NT2/D1 (cell line): ENCODE data around the gene ZSCAN31.

Experiments
- DNase-seq: peaks from one replicate; pipeline ENCODE4 v3.0.0-alpha.2; 2011; ENCODE audit warnings: low read depth, low spot score
- H3K27me3 ChIP-seq: 2 replicates; pipeline ENCODE4 v1.6.0; 2011; ENCODE audit warnings: mild to moderate bottlenecking; ENCODE audit not compliant: insufficient read length, insufficient read depth
- H3K36me3 ChIP-seq: 2 replicates; pipeline ENCODE4 v1.6.1; 2011; ENCODE audit warnings: mild to moderate bottlenecking, low read length, mixed read lengths; ENCODE audit not compliant: insufficient read depth, insufficient read length
- H3K4me1 ChIP-seq: 2 replicates; pipeline ENCODE4 v1.5.1; 2011; ENCODE audit not compliant: insufficient read depth, insufficient read length
- H3K4me3 ChIP-seq: 2 replicates; pipeline ENCODE4 v1.5.1; 2011; ENCODE audit warnings: low read depth; ENCODE audit not compliant: insufficient read length
- H3K9ac ChIP-seq: 2 replicates; pipeline ENCODE4 v1.6.0; 2011; ENCODE audit warnings: low read depth; ENCODE audit not compliant: insufficient read length
- H3K9me3 ChIP-seq: 2 replicates; pipeline ENCODE4 v1.5.1; 2011; ENCODE audit warnings: mild to moderate bottlenecking, low read length; ENCODE audit not compliant: insufficient read depth
- SUZ12 ChIP-seq: IDR thresholded peaks from 2 replicates; pipeline ENCODE4 v1.6.1; 2011; ENCODE audit not compliant: insufficient read length, insufficient read depth; ENCODE audit errors: extremely low read depth
- YY1 ChIP-seq: IDR thresholded peaks from 2 replicates; pipeline ENCODE4 v1.6.1; 2011; ENCODE audit not compliant: insufficient read length, insufficient read depth
- ZNF274 ChIP-seq: IDR thresholded peaks from 2 replicates; pipeline ENCODE4 v1.6.1; 2011; ENCODE audit warnings: mild to moderate bottlenecking, low read depth, low read length

The ZSCAN31 gene

DNA sequence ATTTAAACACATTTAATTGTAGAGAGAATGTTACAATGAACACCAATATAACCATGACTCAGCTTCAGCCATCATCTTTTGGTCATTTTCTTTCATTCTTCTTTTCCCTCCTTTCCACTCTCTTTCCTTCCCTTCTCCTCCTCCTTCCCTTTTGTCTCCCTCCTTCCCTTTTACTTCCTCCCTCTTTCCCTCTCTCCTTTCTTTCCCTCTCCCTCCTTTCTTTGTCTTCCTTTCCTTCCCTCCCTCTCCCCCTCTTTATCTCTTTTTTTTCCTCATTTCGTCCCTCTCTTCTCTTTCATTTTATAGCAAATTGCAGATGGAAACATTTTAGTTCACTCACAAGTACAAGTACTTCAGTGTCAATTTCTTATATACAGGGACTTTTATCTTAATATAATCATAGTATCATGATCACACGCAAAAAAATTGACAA, 15.6 kb upstream of the ZSCAN31 start:
- TF ChIP-seq ZNF274 (no peak), SUZ12 (no peak), YY1 (no peak)
- H3K9me3 ChIP-seq: peaks cover 10% of the 10 kb centered on the region; the same call in 1 of the 2 replicates
- H3K27me3 ChIP-seq: no peaks in the 10 kb centered on the region
- H3K36me3 ChIP-seq: peaks cover 13% of the 10 kb centered on the region
- no peak overlapping the region for H3K9ac ChIP-seq
- no peaks in the 10 kb centered on the region for H3K4me1 ChIP-seq
- H3K4me3 ChIP-seq: no peak overlapping the region
- no peak for DNase-seq

DNA sequence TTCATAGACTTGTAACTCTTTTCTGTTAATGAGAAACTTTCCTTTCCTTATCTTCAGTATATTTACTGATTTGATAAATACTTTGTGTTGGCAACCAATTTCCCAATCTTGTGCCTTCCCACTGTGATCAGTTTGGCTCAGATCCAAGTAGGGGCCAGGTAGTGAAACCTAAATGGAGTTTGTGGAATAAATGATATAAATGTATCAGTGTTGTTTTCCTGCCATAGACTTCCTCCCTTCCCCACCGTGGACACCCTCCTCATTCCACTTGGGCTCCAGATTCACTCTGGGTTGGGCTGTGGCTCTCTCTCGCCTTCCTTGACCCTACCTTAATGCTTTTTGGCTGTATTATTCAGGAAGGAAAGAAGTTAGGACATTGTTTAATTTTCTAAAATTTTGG, 15.1 kb upstream of the ZSCAN31 start:
- H3K4me3 ChIP-seq: no peak overlapping the region
- TF ChIP-seq ZNF274 (no peak), SUZ12 (no peak), YY1 (no peak)
- no peak overlapping the region for H3K9ac ChIP-seq
- H3K4me1 ChIP-seq: no peaks in the 10 kb centered on the region
- H3K27me3 ChIP-seq: no peaks in the 10 kb centered on the region
- H3K36me3 ChIP-seq: peaks cover 13% of the 10 kb centered on the region
- peaks cover 10% of the 10 kb centered on the region; the same call in 1 of the 2 replicates for H3K9me3 ChIP-seq
- no peak for DNase-seq

DNA sequence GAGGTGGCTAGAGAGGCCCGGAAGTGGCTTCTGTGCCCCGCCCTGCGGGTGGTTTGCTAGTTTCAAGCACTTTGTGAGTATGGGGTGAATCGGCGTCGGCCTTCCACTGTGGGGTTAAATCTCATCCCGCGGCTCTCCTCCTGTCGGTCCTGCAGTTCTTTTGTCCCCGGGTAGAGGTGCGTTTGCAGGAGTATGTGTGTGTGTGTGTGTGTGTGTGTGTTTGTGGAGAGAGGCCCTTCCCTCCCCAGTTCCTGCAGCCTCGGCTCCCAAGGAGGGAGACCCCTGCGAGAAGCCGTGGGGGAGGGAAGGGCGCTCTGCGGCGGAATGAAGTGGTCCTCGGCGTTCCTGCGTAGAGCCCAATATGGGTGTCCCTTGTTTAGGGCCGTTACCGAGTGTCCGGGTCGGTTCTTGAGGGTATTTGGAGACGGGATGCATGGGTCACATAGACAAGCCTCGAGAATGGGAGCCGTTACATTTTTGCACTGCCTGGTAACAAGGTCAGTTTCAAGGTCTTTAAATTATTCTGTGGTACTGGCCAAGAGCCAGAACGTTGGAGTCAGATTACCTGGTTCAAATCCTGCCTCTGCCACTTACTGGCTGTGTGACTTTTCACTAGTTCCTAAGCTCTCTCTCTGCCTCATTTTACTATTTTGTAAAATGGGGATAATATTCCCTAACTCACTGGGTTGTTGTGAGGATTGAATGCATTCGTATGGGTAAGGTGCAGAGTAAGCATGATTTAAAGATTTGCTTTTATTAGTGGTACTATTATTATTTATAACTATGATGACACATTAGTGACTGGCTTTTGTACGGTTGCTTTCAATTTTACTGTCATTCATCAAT, 14.2 kb upstream of the ZSCAN31 start, which contains the start of gene ZKSCAN3:
TSS of gene ZKSCAN3 (plus strand) at position 56 of the 846 bp plus-strand sequence. CDS start 9,640 bp downstream, outside the sequence.
- Histone ChIP-seq H3K36me3 (peaks cover 13% of the 10 kb centered on the region), H3K27me3 (no peaks in the 10 kb centered on the region), H3K9ac (peak within 1 kb of the TSS; percentile 85), H3K9me3 (peaks cover 10% of the 10 kb centered on the region; the same call in 1 of the 2 replicates), H3K4me3 (peak within 1 kb of the TSS; percentile 83), H3K4me1 (no peaks in the 10 kb centered on the region)
- TF ChIP-seq YY1: no peak
- no peak for TF ChIP-seq SUZ12
- no peak for TF ChIP-seq ZNF274
- peak; percentile 56 for DNase-seq

DNA sequence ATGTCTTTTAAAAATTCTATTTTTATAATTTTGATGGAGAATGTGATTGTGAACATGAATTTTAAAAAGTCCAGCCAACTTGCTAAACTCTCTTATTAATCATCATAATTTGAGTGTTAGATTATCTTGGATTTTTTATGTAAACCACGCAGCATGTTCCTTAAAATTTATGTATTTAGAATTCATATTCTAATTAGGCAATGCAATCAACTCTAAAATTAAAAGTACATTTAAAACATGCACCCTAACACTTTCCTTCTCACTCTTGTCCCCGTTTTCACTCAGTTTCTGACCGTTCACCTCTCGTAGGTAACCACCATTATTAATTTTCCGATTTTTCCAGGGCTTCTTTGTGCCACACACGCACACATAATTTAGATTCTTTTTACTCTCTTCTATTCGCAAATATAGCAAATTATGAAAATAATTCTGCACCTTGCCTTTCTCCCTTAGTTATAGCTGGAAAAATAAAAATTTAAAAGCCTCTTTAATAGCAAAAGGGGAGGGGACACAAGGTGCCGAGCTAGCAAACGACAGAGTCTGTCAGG, 13.5 kb upstream of the ZSCAN31 start:
- peaks cover 9% of the 10 kb centered on the region for H3K36me3 ChIP-seq
- peak overlapping the region; percentile 83 for H3K4me3 ChIP-seq
- no peaks in the 10 kb centered on the region for H3K4me1 ChIP-seq
- DNase-seq: no peak
- peak overlapping the region; percentile 85 for H3K9ac ChIP-seq
- TF ChIP-seq ZNF274 (no peak), YY1 (no peak), SUZ12 (no peak)
- H3K27me3 ChIP-seq: no peaks in the 10 kb centered on the region
- peaks cover 10% of the 10 kb centered on the region; the same call in 1 of the 2 replicates for H3K9me3 ChIP-seq

GRCh38 chr6:28347119-28347518, 11.2 kb upstream of the ZSCAN31 start:
- no peak for TF ChIP-seq SUZ12
- no peak for TF ChIP-seq YY1
- TF ChIP-seq ZNF274: no peak
- Histone ChIP-seq H3K4me3 (no peak overlapping the region), H3K27me3 (no peaks in the 10 kb centered on the region), H3K36me3 (no peaks in the 10 kb centered on the region), H3K9me3 (no peaks in the 10 kb centered on the region), H3K4me1 (no peaks in the 10 kb centered on the region), H3K9ac (no peak overlapping the region)
- DNase-seq: no peak

DNA sequence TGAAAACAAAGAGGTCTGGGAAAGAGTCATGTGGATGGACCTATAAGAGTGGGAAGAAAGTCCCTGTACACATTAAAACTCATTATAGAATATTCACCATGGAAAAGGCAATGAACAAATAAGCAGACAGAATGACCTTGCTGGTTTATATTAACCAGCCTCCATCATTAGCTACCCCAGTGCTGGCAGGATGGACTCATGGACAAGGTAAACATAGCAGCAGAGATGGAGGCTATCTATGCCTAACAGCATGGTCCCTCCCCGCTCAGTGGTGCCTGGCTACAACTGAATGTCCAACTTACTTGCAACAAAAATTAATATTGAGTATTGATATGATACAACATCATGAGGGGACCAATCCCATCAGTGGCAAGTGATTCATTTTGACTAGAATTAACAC, 9.3 kb upstream of the ZSCAN31 start:
- no peak for TF ChIP-seq ZNF274
- TF ChIP-seq YY1: no peak
- no peak for TF ChIP-seq SUZ12

More for the DNA sequence above, 9.3 kb upstream of the ZSCAN31 start:
- Histone ChIP-seq H3K27me3 (no peaks in the 10 kb centered on the region), H3K9ac (no peak overlapping the region), H3K9me3 (peaks cover 3% of the 10 kb centered on the region; the same call in 1 of the 2 replicates), H3K36me3 (no peaks in the 10 kb centered on the region), H3K4me1 (no peaks in the 10 kb centered on the region), H3K4me3 (no peak overlapping the region)
- no peak for DNase-seq
